ENCODE results near the gene RALA.

RALA gene

DNA sequence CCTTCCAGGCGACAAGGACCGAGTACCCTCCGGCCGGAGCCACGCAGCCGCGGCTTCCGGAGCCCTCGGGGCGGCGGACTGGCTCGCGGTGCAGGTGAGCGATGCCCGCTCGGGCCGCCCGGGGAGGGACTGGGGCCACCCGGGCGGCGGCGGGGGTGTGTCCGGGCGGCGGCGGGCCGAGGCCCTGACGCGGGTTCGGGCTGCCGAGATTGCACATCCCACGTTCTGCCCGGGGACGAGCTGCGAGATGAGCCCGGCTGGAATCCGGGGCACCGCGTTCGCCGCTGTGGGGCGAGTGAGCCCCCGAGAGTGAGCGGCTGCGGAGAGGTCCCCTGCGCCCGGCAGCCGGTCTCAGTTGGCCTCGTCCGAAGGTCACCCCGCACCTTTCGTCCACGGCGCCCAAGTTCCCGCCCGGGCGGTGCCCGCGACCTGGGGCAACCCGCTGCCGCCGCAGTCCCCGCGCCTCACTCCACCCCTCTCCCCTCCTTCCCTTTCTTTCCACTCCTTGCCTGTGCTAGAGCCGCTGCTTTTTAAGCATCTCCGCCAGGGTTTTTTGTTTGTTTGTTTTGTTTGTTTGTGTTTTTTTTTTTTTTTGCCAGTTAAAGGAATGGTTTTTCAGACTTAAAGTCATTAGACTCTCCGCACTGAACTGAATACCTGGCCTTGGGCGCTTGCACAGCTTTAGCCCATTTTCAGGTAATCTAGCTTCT, 515 bp downstream of the RALA start:
- H3K27me3 ChIP-seq (replicated peaks in 2 of 5; ENCODE audit: control insufficient read depth in 4 of 5, insufficient read depth in 5 of 5, low read length in 4 of 5), result no peaks in the 10 kb centered on the region
- peak overlapping the region; percentile 71 to 96 (median 90) for H3K4me3 ChIP-seq (ENCODE audit: control insufficient read depth in 1 of 7, extremely low read depth in 1 of 7, insufficient read depth in 4 of 7, low read depth in 2 of 7, low read length in 6 of 7)
- peak in 2 of 3 donors; percentile 62 to 75 for DNase-seq
- CTCF ChIA-PET, result interaction anchor here (1.1 to 5.5 kb wide), 7 partner anchors 13 to 124 kb away, joined by 3 to 51 read pairs (median 9); no protein-coding TSS in a partner anchor
- H3K4me1 ChIP-seq (ENCODE audit: control extremely low read depth in 1 of 4, control insufficient read depth in 4 of 4, insufficient read depth in 4 of 4, low read length in 3 of 4), result peaks cover 12 to 62% (median 44%) of the 10 kb centered on the region in 4 experiments
- H3K27ac ChIP-seq (ENCODE audit: insufficient read depth in 1 of 2, low read depth in 1 of 2, low read length in 2 of 2, poor library complexity in 1 of 2, severe bottlenecking in 2 of 2), result peak overlapping the region; percentile 57 to 88
- H3K36me3 ChIP-seq (ENCODE audit: control insufficient read depth in 4 of 4, insufficient read depth in 4 of 4, low read length in 3 of 4), result peaks cover 0 to 7% (median 0%) of the 10 kb centered on the region in 4 experiments
- POLR2A ChIA-PET, result interaction anchor here (0.7 to 2.2 kb wide), 4 partner anchors 9 to 64 kb away, joined by 4 to 9 read pairs (median 5); no protein-coding TSS in a partner anchor
- 0% methylated on average over 62 of the region's 68 CpGs for WGBS (ENCODE audit: insufficient coverage)
- H3K9me3 ChIP-seq (ENCODE audit: control extremely low read depth in 1 of 5, control insufficient read depth in 4 of 5, insufficient read depth in 2 of 5, low read depth in 1 of 5, low read length in 4 of 5), result no peaks in the 10 kb centered on the region

DNA sequence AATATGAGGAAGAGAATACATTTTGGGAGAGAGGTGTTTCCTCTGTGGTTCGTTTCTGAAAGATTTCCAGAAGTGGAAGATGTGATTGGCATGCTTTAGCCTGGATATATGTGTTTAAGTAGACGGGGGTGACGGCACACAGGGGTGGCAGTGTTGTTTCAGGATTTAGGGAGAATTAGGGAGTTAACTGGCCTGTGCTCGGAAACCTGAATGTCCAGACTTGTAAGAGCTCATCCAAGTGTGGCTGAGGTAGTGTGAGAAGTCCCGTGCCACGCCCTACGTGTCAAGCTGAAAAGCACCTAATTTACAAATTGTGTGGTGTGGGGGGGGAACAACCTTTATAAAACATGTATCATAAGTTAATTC, 1.1 kb downstream of the RALA start:
- CTCF ChIA-PET, result interaction anchor here (1.1 to 5.5 kb wide), 4 partner anchors 37 to 124 kb away, joined by 3 to 51 read pairs (median 6); no protein-coding TSS in a partner anchor
- no peaks in the 10 kb centered on the region for H3K9me3 ChIP-seq (ENCODE audit: control extremely low read depth in 1 of 5, control insufficient read depth in 4 of 5, insufficient read depth in 2 of 5, low read depth in 1 of 5, low read length in 4 of 5)
- H3K4me1 ChIP-seq (ENCODE audit: control extremely low read depth in 1 of 4, control insufficient read depth in 4 of 4, insufficient read depth in 4 of 4, low read length in 3 of 4), result peaks cover 12 to 62% (median 44%) of the 10 kb centered on the region in 4 experiments
- H3K27ac ChIP-seq (ENCODE audit: insufficient read depth in 1 of 2, low read depth in 1 of 2, low read length in 2 of 2, poor library complexity in 1 of 2, severe bottlenecking in 2 of 2), result peak overlapping the region in 1 of 2 experiments; percentile 88
- H3K4me3 ChIP-seq (ENCODE audit: control insufficient read depth in 1 of 7, extremely low read depth in 1 of 7, insufficient read depth in 4 of 7, low read depth in 2 of 7, low read length in 6 of 7), result peak overlapping the region; percentile 71 to 96 (median 90)
- H3K36me3 ChIP-seq (ENCODE audit: control insufficient read depth in 4 of 4, insufficient read depth in 4 of 4, low read length in 3 of 4), result peaks cover 0 to 10% (median 0%) of the 10 kb centered on the region in 4 experiments
- 0% methylated on average over 2 of the region's 7 CpGs for WGBS (ENCODE audit: insufficient coverage)
- DNase-seq, result peak in 2 of 3 donors; percentile 42 to 53
- POLR2A ChIA-PET, result interaction anchor here (0.6 to 0.7 kb wide), 2 partner anchors 8 to 86 kb away, joined by 4 to 5 read pairs; no protein-coding TSS in a partner anchor
- no peaks in the 10 kb centered on the region for H3K27me3 ChIP-seq (replicated peaks in 2 of 5; ENCODE audit: control insufficient read depth in 4 of 5, insufficient read depth in 5 of 5, low read length in 4 of 5)

DNA sequence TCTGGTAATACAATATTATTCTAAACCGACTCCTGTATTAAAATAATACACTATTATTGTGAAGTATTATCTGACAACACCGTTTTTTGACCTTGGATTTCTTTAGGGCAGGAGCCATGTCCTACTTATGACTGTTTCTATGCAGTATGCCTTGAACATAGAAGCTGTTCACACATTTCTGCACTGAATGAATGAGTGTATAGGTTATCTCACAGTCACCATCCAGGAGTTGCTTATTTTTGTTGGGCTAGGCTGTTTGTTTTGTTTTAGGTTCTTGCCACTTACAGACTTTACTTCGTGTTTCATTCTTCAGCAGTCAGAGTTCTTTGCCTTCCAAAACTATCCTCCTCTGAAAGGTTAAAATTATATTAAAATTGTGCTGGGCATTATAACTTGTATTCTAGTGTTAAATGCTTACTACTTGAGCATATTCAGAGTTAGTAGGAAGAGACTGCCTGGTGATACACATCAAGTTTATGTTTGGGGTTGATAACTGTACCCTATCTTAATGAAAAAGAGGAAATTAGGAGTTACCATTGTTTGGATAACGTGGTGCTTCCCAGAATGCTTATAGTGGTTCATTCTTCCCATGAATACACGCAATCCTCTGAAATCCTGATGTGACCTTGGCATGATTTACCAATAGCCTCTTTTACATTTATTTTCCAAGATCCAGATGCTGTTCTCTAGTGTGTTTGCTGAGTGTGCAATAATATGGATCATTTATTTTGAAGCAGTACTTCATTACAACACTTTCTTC, 1.7 kb downstream of the RALA start:
- peak in 1 of 3 donors; percentile 14 for DNase-seq
- CTCF ChIA-PET, result interaction anchor here (1.1 to 5.5 kb wide), 4 partner anchors 37 to 123 kb away, joined by 3 to 51 read pairs (median 6); no protein-coding TSS in a partner anchor
- Histone ChIP-seq H3K4me3 (ENCODE audit: control insufficient read depth in 1 of 7, extremely low read depth in 1 of 7, insufficient read depth in 4 of 7, low read depth in 2 of 7, low read length in 6 of 7) (peak overlapping the region in 6 of 7 experiments; percentile 43 to 92 (median 90)), H3K36me3 (ENCODE audit: control insufficient read depth in 4 of 4, insufficient read depth in 4 of 4, low read length in 3 of 4) (peaks cover 0 to 15% (median 3%) of the 10 kb centered on the region in 4 experiments), H3K9me3 (ENCODE audit: control extremely low read depth in 1 of 5, control insufficient read depth in 4 of 5, insufficient read depth in 2 of 5, low read depth in 1 of 5, low read length in 4 of 5) (no peaks in the 10 kb centered on the region), H3K27me3 (replicated peaks in 2 of 5; ENCODE audit: control insufficient read depth in 4 of 5, insufficient read depth in 5 of 5, low read length in 4 of 5) (no peaks in the 10 kb centered on the region), H3K27ac (ENCODE audit: insufficient read depth in 1 of 2, low read depth in 1 of 2, low read length in 2 of 2, poor library complexity in 1 of 2, severe bottlenecking in 2 of 2) (peak overlapping the region in 1 of 2 experiments; percentile 36), H3K4me1 (ENCODE audit: control extremely low read depth in 1 of 4, control insufficient read depth in 4 of 4, insufficient read depth in 4 of 4, low read length in 3 of 4) (peaks cover 12 to 61% (median 44%) of the 10 kb centered on the region in 4 experiments)
- POLR2A ChIA-PET, result interaction anchor here (0.6 to 0.7 kb wide), 2 partner anchors 8 to 85 kb away, joined by 4 to 5 read pairs; no protein-coding TSS in a partner anchor
- 17% methylated on average over 1 of the region's 5 CpGs for WGBS (ENCODE audit: insufficient coverage)

DNA sequence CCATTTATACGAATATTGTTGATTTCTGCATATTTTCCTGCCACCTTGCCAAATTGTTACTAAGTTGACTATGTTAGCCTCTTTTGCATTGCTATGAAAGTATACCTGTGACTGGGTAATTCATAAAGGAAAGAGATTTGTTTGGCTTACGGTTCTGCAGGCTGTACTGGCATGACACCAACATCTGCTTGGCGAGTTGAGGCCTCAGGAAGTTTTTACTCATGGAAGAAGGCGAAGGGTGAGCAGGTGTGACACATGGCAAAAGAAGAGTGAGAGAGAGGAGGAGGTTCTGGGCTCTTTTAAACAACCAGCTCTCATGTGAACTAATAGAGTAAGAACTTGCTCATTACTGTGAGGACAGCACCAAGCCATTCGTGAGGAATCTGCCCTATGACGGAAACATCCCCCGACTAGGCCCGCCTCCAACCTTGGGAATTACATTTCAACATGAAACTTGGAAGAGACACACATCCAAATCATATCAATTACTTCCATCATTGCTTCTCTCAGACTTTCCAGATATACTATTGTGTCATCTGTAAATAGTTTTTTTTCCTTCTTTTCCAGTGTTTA, 8.4 kb downstream of the RALA start:
- Histone ChIP-seq H3K27me3 (replicated peaks in 2 of 5; ENCODE audit: control insufficient read depth in 4 of 5, insufficient read depth in 5 of 5, low read length in 4 of 5) (no peaks in the 10 kb centered on the region), H3K9me3 (ENCODE audit: control extremely low read depth in 1 of 5, control insufficient read depth in 4 of 5, insufficient read depth in 2 of 5, low read depth in 1 of 5, low read length in 4 of 5) (no peaks in the 10 kb centered on the region), H3K4me3 (ENCODE audit: control insufficient read depth in 1 of 7, extremely low read depth in 1 of 7, insufficient read depth in 4 of 7, low read depth in 2 of 7, low read length in 6 of 7) (no peak overlapping the region), H3K36me3 (ENCODE audit: control insufficient read depth in 4 of 4, insufficient read depth in 4 of 4, low read length in 3 of 4) (peaks cover 12 to 36% (median 25%) of the 10 kb centered on the region in 4 experiments), H3K4me1 (ENCODE audit: control extremely low read depth in 1 of 4, control insufficient read depth in 4 of 4, insufficient read depth in 4 of 4, low read length in 3 of 4) (peaks cover 8 to 27% (median 23%) of the 10 kb centered on the region in 4 experiments), H3K27ac (ENCODE audit: insufficient read depth in 1 of 2, low read depth in 1 of 2, low read length in 2 of 2, poor library complexity in 1 of 2, severe bottlenecking in 2 of 2) (no peak overlapping the region)
- WGBS (ENCODE audit: insufficient coverage), result 100% methylated on average over 3 of the region's 8 CpGs
- CTCF ChIA-PET, result interaction anchor here (1.7 to 1.9 kb wide), 2 partner anchors 11 to 51 kb away, joined by 3 to 6 read pairs; no protein-coding TSS in a partner anchor
- POLR2A ChIA-PET, result no interaction called here
- no peak for DNase-seq

DNA sequence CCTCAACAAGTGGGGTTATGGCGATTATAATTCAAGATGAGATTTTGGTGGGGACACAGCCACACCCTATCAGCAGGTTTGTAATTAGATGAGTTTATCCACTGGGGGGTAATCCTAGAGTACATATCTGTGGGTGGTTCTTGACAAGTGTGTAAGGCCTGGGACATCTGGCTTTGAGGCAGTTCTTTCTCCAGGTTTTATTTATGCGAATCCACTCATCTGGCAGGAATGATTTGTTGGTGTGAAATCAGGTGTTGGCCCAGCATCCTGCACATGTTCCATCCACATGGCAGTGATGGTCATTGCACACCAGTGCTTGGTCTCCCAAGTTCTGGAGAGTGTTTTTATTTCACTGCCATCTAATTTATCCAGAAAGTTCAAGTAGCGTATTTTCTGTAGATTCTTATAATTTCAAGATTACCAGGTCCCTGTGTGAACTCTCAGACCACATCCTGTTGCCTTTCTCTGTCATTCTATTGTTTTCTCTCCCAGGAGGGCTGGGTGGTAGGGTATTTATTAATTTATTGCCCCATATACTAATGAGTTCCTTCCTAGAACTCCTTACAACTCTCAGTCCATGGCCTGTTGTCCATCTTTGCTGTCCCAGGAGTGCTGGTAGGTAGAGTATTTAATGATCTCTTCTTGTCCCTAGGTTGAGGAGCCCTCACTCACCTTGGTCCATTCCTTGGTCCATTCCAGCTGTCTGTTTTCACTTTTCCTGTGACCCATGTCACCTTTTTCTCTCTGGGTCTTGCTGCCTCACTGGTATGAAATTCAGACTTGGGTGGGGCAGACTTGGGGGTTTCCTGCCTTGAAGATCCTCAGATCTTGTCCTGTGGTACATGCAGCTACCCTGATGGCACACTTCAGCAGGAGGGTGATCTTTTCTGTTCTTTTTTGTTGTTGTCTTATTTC, 10.4 kb downstream of the RALA start:
- POLR2A ChIA-PET, result interaction anchor here (0.6 kb wide), 1 partner anchor 45 kb away, joined by 6 read pairs; no protein-coding TSS in a partner anchor
- peak in 1 of 3 donors; percentile 29 for DNase-seq
- WGBS (ENCODE audit: insufficient coverage), result 100% methylated on average over 1 of the region's 3 CpGs
- Histone ChIP-seq H3K4me1 (ENCODE audit: control extremely low read depth in 1 of 4, control insufficient read depth in 4 of 4, insufficient read depth in 4 of 4, low read length in 3 of 4) (peaks cover 8 to 17% (median 12%) of the 10 kb centered on the region in 4 experiments), H3K4me3 (ENCODE audit: control insufficient read depth in 1 of 7, extremely low read depth in 1 of 7, insufficient read depth in 4 of 7, low read depth in 2 of 7, low read length in 6 of 7) (no peak overlapping the region), H3K27ac (ENCODE audit: insufficient read depth in 1 of 2, low read depth in 1 of 2, low read length in 2 of 2, poor library complexity in 1 of 2, severe bottlenecking in 2 of 2) (no peak overlapping the region), H3K27me3 (replicated peaks in 2 of 5; ENCODE audit: control insufficient read depth in 4 of 5, insufficient read depth in 5 of 5, low read length in 4 of 5) (no peaks in the 10 kb centered on the region), H3K9me3 (ENCODE audit: control extremely low read depth in 1 of 5, control insufficient read depth in 4 of 5, insufficient read depth in 2 of 5, low read depth in 1 of 5, low read length in 4 of 5) (no peaks in the 10 kb centered on the region), H3K36me3 (ENCODE audit: control insufficient read depth in 4 of 4, insufficient read depth in 4 of 4, low read length in 3 of 4) (peaks cover 16 to 38% (median 26%) of the 10 kb centered on the region in 4 experiments)
- CTCF ChIA-PET, result interaction anchor here (1.1 kb wide), 1 partner anchor 108 kb away, joined by 5 read pairs; no protein-coding TSS in a partner anchor

DNA sequence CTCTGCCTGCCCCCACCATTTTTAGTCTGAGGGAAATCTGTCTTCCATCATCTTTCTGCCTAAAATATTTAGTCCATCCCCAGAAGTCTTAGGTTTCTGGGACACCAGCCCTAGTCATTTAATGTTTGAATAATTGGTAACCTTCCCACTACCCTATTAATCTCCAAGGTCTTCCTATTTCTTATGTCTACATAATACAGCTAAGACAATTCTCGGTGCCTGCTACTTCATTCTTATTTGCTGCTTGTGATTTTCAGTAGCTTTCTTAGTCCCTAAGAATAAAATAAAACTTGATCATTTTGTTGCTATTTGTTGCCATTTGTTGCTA, 11.1 kb downstream of the RALA start:
- Histone ChIP-seq H3K4me1 (ENCODE audit: control extremely low read depth in 1 of 4, control insufficient read depth in 4 of 4, insufficient read depth in 4 of 4, low read length in 3 of 4) (peaks cover 8 to 17% (median 12%) of the 10 kb centered on the region in 4 experiments), H3K4me3 (ENCODE audit: control insufficient read depth in 1 of 7, extremely low read depth in 1 of 7, insufficient read depth in 4 of 7, low read depth in 2 of 7, low read length in 6 of 7) (no peak overlapping the region), H3K27me3 (replicated peaks in 2 of 5; ENCODE audit: control insufficient read depth in 4 of 5, insufficient read depth in 5 of 5, low read length in 4 of 5) (no peaks in the 10 kb centered on the region), H3K27ac (ENCODE audit: insufficient read depth in 1 of 2, low read depth in 1 of 2, low read length in 2 of 2, poor library complexity in 1 of 2, severe bottlenecking in 2 of 2) (no peak overlapping the region), H3K36me3 (ENCODE audit: control insufficient read depth in 4 of 4, insufficient read depth in 4 of 4, low read length in 3 of 4) (peaks cover 16 to 33% (median 26%) of the 10 kb centered on the region in 4 experiments), H3K9me3 (ENCODE audit: control extremely low read depth in 1 of 5, control insufficient read depth in 4 of 5, insufficient read depth in 2 of 5, low read depth in 1 of 5, low read length in 4 of 5) (no peaks in the 10 kb centered on the region)
- ChIA-PET POLR2A (no interaction called here), CTCF (interaction anchor here (1.1 kb wide), 1 partner anchor 107 kb away, joined by 5 read pairs; no protein-coding TSS in a partner anchor)
- DNase-seq, result no peak
- no CpG with 5 or more reads among the region's 1 CpG for WGBS (ENCODE audit: insufficient coverage)

Data from common myeloid progenitor, CD34-positive (primary cell).